GM13976 (cell line): ENCODE measurements around the gene SLC25A43.

ENCODE experiments used
- DNase-seq: peaks from one replicate; pipeline ENCODE4 v3.0.0; 2012; ENCODE audit warnings: low spot score
- CTCF ChIP-seq: IDR thresholded peaks from 2 replicates; pipeline ENCODE4 v1.5.1; 2012; ENCODE audit warnings: borderline replicate concordance, mild to moderate bottlenecking; ENCODE audit not compliant: insufficient read depth; ENCODE audit errors: extremely low read depth, missing control alignments, control extremely low read depth
- in situ Hi-C: fragments of 300-500 bp; cut with MboI; formaldehyde crosslinking; loops from one replicate; pipeline ENCODE4 v1.12.0; 2022; ENCODE audit warnings: low sequenced_read_pairs, mixed read lengths, inconsistent platforms; ENCODE audit not compliant: unreplicated experiment

The SLC25A43 gene

GRCh38 chrX:119419146-119419545, 20.0 kb downstream of the SLC25A43 start:
- in situ Hi-C loops, result no loop called here

DNA sequence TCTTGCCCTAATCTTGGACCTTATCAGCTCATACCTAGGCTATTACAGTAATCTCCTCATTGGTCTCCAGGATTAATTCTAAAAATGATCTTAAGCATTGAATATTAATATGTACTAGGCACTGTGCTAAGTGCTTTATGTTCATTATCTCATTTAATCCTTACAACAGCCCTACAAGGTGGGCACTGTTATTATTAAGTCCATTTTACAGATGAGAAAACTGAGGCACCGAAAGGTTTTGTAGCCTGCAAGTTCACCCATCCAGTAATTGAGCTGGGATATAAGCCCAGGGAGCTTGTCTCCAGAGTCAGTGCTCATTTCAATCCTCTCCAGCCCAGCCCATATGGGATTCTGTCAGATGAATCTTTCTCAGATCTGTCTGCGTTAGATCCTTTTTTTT, 20.8 kb downstream of the SLC25A43 start:
- in situ Hi-C loops, result no loop called here
- no peak for DNase-seq
- no peak for TF ChIP-seq CTCF

More at GRCh38 chrX:119419146-119419545, 20.0 kb downstream of the SLC25A43 start:
- TF ChIP-seq CTCF, result no peak
- DNase-seq, result no peak

GRCh38 chrX:119421016-119421705, 22.0 kb downstream of the SLC25A43 start:
- in situ Hi-C loops, result no loop called here
- DNase-seq, result no peak
- TF ChIP-seq CTCF, result no peak

DNA sequence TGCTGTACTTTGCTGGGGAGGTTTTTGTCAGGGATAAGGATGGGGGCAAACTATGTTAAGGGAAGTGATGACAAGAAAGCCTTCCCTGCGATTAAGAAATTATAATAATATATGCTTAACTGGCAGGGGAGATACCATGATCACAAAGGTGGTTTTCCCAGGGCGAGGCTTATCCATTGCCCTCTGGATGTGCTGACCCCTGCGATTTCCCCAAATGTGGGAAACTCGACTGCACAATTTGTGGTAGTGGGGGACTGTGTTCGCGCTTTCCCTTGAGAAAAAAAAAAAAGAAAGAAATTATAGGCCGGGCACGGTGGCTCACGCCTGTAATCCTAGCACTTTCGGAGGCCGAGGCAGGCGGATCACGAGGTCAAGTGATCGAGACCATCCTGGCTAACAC, 24.5 kb downstream of the SLC25A43 start:
- no peak for DNase-seq
- in situ Hi-C loops, result no loop called here
- no peak for TF ChIP-seq CTCF

GRCh38 chrX:119424999-119425398, 25.9 kb downstream of the SLC25A43 start:
- in situ Hi-C loops, result no loop called here
- DNase-seq, result no peak
- TF ChIP-seq CTCF, result no peak

- TF ChIP-seq CTCF, result no peak
- DNase-seq, result peak; percentile 52
- in situ Hi-C loops, result no loop called here
These were observed 28.1 kb downstream of the SLC25A43 start for GRCh38 chrX:119427024-119427794.
